ENCODE data around the gene CCR7.

Gene CCR7

DNA sequence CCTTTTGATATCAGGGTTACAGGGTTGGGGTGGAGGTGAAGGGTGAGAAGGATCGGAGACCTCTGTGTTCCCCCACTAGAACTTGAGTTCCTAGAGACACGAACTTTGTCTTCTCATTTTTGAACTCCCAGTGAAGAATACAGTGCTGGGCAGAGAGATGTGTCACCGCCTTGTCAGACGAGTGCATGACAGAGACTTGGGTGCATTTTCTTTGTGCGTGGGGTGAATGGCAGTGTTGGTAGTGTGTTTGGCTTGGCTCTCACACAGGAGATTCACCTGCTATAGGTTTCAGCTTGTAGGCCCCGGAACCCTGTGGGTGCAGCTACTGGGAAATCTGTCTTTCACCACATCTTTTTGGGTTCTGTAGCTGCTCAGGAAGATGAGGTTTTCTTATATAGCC is 40.0 kb upstream of the CCR7 start:
- no peak overlapping the region for H3K4me3 ChIP-seq (ENCODE audit: low read length in 2 of 2)
- H3K27me3 ChIP-seq (ENCODE audit: control insufficient read depth in 1 of 2, insufficient read depth in 2 of 2, low read length in 2 of 2), result no peaks in the 10 kb centered on the region
- no peaks in the 10 kb centered on the region for H3K36me3 ChIP-seq (ENCODE audit: control insufficient read depth in 2 of 2, insufficient read depth in 2 of 2, low read length in 2 of 2)
- no peak overlapping the region for H3K9ac ChIP-seq (ENCODE audit: low read length in 2 of 2)
- H3K27ac ChIP-seq (ENCODE audit: low read length), result no peak overlapping the region
- no peaks in the 10 kb centered on the region for H3K9me3 ChIP-seq (ENCODE audit: control insufficient read depth in 2 of 2, low read length in 2 of 2)
- peaks cover 10% of the 10 kb centered on the region for H3K4me1 ChIP-seq (ENCODE audit: control insufficient read depth, insufficient read depth, low read length)

DNA sequence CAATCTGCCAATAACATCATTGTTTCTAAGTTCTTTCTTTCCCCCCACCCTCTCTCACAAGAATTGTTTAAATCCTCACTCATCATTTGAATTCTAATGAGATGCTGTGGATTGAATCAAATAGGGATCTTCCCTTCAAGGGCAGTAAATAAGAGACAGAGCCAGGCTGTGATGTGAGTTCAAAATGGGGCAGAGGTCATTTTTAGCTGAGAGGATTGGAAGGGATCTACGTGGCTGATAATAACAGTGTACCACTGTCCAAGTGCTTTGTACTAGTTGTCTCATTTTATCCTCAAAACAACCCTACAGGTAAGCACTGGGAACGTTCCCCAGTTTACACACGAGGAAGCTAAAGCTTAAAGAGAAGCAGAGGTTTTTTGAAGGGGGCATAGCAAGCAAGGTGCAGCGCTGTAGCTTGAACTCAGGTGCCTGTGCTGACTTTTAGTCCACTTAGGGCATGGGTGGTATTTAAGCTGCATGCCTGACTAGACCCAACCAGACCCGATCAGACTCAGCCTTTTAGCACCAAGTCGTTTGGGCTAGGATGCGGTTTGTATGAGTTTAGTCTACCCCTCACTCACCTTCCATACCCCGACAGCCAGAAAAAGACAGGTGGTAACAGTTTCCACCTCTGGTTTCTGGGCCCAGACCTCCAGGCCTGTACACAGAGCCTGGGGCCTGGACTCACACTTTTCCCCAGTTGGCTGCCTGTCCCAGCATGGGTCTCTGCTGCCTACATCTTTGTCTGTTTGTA is 39.2 kb upstream of the CCR7 start:
- peaks cover 10% of the 10 kb centered on the region for H3K4me1 ChIP-seq (ENCODE audit: control insufficient read depth, insufficient read depth, low read length)
- no peak overlapping the region for H3K4me3 ChIP-seq (ENCODE audit: low read length in 2 of 2)
- no peaks in the 10 kb centered on the region for H3K9me3 ChIP-seq (ENCODE audit: control insufficient read depth in 2 of 2, low read length in 2 of 2)
- no peak overlapping the region for H3K27ac ChIP-seq (ENCODE audit: low read length)
- no peak overlapping the region for H3K9ac ChIP-seq (ENCODE audit: low read length in 2 of 2)
- H3K36me3 ChIP-seq (ENCODE audit: control insufficient read depth in 2 of 2, insufficient read depth in 2 of 2, low read length in 2 of 2), result no peaks in the 10 kb centered on the region
- no peaks in the 10 kb centered on the region for H3K27me3 ChIP-seq (ENCODE audit: control insufficient read depth in 1 of 2, insufficient read depth in 2 of 2, low read length in 2 of 2)

DNA sequence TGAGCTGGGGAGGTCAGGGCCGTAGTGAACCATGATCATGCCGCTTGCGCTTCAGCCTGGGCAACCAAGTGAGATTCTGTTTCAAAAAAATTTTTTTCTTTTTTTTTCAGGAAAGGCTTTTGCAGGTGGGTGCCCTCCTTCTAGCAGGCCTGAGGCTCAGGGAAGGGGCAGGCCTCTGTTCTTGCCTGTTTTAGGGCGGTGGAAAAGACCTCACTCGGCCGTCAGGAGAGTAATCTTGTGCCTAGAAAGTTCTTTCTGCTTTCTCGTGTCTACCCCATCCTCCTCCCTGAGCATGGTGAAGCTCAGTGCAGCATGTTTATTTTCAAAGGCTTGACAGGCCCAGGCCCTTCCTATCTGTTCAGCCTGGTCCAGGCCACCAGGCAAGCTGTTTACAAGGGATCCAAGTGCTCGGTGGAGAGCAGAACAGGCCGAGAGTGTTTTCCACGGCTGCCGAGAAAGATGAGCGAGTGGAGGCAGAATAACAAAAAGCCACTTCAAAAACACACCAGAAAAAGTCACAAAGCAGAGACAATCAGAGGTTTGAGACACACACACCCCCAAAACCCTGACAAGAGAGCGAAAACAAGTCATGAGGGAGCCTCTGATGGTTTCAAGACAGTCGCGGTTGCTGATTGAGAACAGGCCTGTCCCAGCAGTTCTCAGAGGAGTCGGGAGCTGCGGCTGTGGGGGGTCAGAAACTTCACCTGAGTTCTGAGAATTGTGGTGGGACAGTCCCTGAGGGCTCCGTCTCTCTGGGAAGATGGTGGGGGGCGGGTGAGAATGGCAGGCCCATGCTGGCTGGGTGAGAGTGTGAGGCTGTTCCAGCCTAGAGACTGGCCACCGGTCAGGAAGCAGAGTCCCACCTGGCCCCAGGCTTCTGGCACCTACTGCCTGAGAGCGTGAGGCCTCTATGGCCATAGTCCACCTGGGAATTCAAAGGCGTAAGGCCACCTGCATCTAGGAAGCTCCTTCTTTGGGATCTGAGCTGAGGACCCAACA is 37.5 kb upstream of the CCR7 start:
- peak overlapping the region in 1 of 2 donors; percentile 22 for H3K4me3 ChIP-seq (ENCODE audit: low read length in 2 of 2)
- no peaks in the 10 kb centered on the region for H3K9me3 ChIP-seq (ENCODE audit: control insufficient read depth in 2 of 2, low read length in 2 of 2)
- H3K36me3 ChIP-seq (ENCODE audit: control insufficient read depth in 2 of 2, insufficient read depth in 2 of 2, low read length in 2 of 2), result no peaks in the 10 kb centered on the region
- H3K4me1 ChIP-seq (ENCODE audit: control insufficient read depth, insufficient read depth, low read length), result peaks cover 10% of the 10 kb centered on the region
- H3K27me3 ChIP-seq (ENCODE audit: control insufficient read depth in 1 of 2, insufficient read depth in 2 of 2, low read length in 2 of 2), result no peaks in the 10 kb centered on the region
- H3K9ac ChIP-seq (ENCODE audit: low read length in 2 of 2), result peak overlapping the region in 1 of 2 donors; percentile 51
- peak overlapping the region; percentile 66 for H3K27ac ChIP-seq (ENCODE audit: low read length)

DNA sequence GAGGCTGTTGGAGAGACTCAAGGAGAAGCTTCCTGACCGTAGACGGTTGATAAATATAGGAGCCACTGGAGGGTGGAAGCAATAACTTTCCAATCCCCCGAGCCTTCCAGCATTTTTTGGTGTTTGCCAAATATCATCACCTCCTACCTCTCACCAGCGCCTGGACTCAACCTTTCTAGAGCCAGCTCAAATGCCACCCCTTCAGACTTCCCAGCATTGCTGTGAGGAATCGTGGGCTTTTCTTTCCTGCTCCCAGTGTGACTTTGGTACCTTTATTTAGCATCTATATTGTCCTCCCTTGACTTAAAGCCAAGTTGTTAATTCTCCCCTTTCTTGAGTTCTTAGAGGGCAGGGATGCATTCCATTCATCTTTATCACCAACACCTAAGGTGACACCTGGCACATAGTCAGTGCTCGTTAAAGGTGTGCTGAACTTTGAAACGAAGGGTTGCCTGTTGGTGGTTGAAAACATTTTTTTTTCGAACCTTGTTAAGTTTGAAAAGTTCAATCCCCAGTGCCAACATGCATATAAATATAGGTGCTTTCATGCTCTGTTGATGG is 35.3 kb upstream of the CCR7 start:
- Histone ChIP-seq H3K9me3 (ENCODE audit: control insufficient read depth in 2 of 2, low read length in 2 of 2) (no peaks in the 10 kb centered on the region), H3K36me3 (ENCODE audit: control insufficient read depth in 2 of 2, insufficient read depth in 2 of 2, low read length in 2 of 2) (no peaks in the 10 kb centered on the region), H3K4me3 (ENCODE audit: low read length in 2 of 2) (no peak overlapping the region), H3K4me1 (ENCODE audit: control insufficient read depth, insufficient read depth, low read length) (peaks cover 10% of the 10 kb centered on the region), H3K27me3 (ENCODE audit: control insufficient read depth in 1 of 2, insufficient read depth in 2 of 2, low read length in 2 of 2) (no peaks in the 10 kb centered on the region), H3K27ac (ENCODE audit: low read length) (no peak overlapping the region), H3K9ac (ENCODE audit: low read length in 2 of 2) (no peak overlapping the region)

DNA sequence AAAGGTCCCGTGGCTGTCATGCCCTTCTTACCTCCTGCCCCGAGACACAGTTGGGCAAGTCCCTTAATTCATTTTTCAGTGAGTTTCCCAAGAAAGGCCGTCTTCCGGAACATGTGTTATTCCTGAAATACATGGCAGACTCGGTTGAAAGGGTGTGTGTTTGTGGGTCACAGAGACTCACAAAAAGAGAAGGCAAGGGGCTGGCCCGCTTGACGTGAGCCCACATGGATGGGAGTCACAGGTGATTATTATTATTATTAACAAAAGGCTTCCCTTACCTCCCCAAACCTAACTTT is 34.1 kb upstream of the CCR7 start:
- no peaks in the 10 kb centered on the region for H3K27me3 ChIP-seq (ENCODE audit: control insufficient read depth in 1 of 2, insufficient read depth in 2 of 2, low read length in 2 of 2)
- H3K4me1 ChIP-seq (ENCODE audit: control insufficient read depth, insufficient read depth, low read length), result peaks cover 10% of the 10 kb centered on the region
- H3K4me3 ChIP-seq (ENCODE audit: low read length in 2 of 2), result no peak overlapping the region
- no peak overlapping the region for H3K27ac ChIP-seq (ENCODE audit: low read length)
- no peaks in the 10 kb centered on the region for H3K36me3 ChIP-seq (ENCODE audit: control insufficient read depth in 2 of 2, insufficient read depth in 2 of 2, low read length in 2 of 2)
- H3K9me3 ChIP-seq (ENCODE audit: control insufficient read depth in 2 of 2, low read length in 2 of 2), result no peaks in the 10 kb centered on the region
- no peak overlapping the region for H3K9ac ChIP-seq (ENCODE audit: low read length in 2 of 2)

DNA sequence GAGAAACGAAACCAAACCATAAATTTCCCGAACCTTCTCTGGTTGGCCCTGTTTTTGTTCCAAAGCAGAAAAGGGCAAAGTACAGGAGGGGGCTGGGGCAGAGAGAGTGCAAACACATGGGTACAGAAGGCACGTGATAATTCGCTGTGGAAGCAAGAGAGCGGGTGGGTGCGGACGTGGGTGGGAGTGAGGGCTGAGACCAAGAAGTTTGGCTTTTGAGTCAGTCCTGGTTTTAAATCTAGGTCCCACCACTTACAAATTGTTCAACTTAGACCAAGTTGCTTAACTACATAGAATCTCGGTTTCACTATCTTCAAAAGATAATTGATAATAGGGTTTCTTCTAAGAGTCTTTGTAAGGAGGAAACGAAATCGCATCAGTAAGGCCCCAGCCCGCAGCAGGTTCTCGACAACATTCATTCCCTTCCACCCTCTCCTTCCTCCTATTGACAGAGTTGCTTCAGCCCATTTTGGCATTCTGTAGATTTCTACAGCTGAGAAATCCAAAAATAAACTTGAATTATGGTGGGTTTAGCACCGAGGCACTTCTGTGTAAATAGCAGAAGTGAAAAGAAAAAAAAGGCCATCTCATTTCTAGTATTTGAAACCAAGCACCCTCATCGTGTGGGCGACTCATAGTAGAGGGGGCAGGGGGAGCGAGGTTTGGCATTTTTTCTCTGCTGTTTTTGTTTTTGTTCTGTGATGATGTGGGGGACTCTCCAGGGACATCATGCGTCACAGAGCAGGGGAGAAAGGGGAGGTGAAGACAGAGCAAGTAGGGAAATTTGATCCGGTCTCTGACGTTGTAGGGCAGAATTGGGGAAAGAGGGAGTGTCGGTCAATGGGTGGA is 33.6 kb upstream of the CCR7 start:
- Histone ChIP-seq H3K9me3 (ENCODE audit: control insufficient read depth in 2 of 2, low read length in 2 of 2) (no peaks in the 10 kb centered on the region), H3K9ac (ENCODE audit: low read length in 2 of 2) (no peak overlapping the region), H3K4me3 (ENCODE audit: low read length in 2 of 2) (no peak overlapping the region), H3K27ac (ENCODE audit: low read length) (peak overlapping the region; percentile 11), H3K36me3 (ENCODE audit: control insufficient read depth in 2 of 2, insufficient read depth in 2 of 2, low read length in 2 of 2) (no peaks in the 10 kb centered on the region), H3K4me1 (ENCODE audit: control insufficient read depth, insufficient read depth, low read length) (peaks cover 10% of the 10 kb centered on the region), H3K27me3 (ENCODE audit: control insufficient read depth in 1 of 2, insufficient read depth in 2 of 2, low read length in 2 of 2) (no peaks in the 10 kb centered on the region)

DNA sequence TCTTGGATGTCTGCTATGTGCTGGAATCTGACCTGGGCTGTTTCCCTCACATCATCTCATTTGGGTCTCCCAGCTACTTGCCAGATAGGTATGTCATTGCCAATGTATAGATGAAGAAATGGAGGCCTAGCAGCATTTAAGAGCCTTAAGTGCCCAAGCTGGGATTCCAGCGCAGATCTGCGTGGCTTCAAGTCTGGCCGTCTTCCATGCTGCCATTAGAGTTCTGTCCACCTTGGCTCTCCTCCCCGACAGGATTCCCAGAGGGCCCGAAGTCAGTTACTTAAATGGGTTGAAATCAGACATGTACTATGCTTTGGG is 33.0 kb upstream of the CCR7 start:
- H3K27me3 ChIP-seq (ENCODE audit: control insufficient read depth in 1 of 2, insufficient read depth in 2 of 2, low read length in 2 of 2), result no peaks in the 10 kb centered on the region
- H3K9me3 ChIP-seq (ENCODE audit: control insufficient read depth in 2 of 2, low read length in 2 of 2), result no peaks in the 10 kb centered on the region
- H3K9ac ChIP-seq (ENCODE audit: low read length in 2 of 2), result no peak overlapping the region
- no peaks in the 10 kb centered on the region for H3K36me3 ChIP-seq (ENCODE audit: control insufficient read depth in 2 of 2, insufficient read depth in 2 of 2, low read length in 2 of 2)
- peak overlapping the region; percentile 11 for H3K27ac ChIP-seq (ENCODE audit: low read length)
- no peak overlapping the region for H3K4me3 ChIP-seq (ENCODE audit: low read length in 2 of 2)
- peaks cover 10% of the 10 kb centered on the region for H3K4me1 ChIP-seq (ENCODE audit: control insufficient read depth, insufficient read depth, low read length)

DNA sequence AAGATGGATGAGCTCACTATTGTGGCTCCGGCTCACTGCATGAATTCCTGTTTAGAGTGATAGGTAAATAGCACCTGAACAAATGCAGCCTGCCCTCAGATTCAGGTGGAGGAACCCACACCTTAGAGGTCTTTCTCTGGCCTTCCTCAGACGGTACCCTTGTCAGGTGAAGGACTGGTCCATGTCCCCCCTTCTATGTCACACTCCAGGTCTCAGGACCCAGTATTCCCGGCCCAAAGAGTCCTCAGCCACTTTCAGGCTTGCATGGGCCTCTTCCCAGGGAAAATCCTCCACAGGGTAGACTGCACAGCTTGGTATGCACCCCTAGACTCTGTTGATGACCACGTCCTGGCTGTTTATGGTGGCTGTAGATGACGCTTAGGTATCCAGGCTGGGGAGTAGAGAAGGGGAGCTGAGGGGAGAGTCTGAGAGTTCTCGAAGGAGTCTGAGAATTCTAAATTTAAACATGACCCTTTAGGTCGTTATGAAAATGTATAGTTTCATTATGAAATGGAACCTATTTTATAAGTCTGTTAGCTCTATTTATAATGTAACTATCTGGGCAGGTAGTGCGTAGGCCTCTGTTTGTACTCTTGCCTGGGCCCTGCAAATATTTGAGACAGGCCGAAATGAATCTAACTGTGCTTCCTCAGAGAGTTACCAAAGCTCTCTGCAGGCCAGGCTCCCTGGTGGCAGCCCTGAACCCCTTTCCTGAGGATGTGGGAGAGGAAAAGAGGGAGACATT is 32.5 kb upstream of the CCR7 start:
- H3K4me1 ChIP-seq (ENCODE audit: control insufficient read depth, insufficient read depth, low read length), result peaks cover 5% of the 10 kb centered on the region
- no peaks in the 10 kb centered on the region for H3K27me3 ChIP-seq (ENCODE audit: control insufficient read depth in 1 of 2, insufficient read depth in 2 of 2, low read length in 2 of 2)
- no peaks in the 10 kb centered on the region for H3K9me3 ChIP-seq (ENCODE audit: control insufficient read depth in 2 of 2, low read length in 2 of 2)
- H3K4me3 ChIP-seq (ENCODE audit: low read length in 2 of 2), result no peak overlapping the region
- H3K36me3 ChIP-seq (ENCODE audit: control insufficient read depth in 2 of 2, insufficient read depth in 2 of 2, low read length in 2 of 2), result no peaks in the 10 kb centered on the region
- peak overlapping the region; percentile 11 for H3K27ac ChIP-seq (ENCODE audit: low read length)
- H3K9ac ChIP-seq (ENCODE audit: low read length in 2 of 2), result no peak overlapping the region

DNA sequence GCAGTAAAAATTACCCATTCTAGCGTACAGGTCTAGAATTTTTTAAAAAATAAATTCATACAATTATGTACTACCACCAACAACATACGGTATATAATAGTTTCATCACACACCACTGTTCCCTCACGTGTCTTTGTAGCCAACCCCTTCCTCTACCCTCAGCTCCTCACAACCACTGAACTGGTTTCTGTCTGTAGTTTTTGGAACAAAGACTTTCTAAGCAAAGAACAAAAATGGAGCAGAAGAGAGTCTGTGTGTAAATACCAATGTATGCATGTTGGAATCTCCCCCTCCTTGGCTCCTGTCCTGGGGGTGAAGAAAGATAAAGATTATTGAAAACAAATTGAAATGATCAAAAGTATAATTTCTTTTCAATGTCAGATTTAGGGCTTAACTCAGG is 31.9 kb upstream of the CCR7 start:
- H3K4me1 ChIP-seq (ENCODE audit: control insufficient read depth, insufficient read depth, low read length), result no peaks in the 10 kb centered on the region
- H3K4me3 ChIP-seq (ENCODE audit: low read length in 2 of 2), result no peak overlapping the region
- no peaks in the 10 kb centered on the region for H3K9me3 ChIP-seq (ENCODE audit: control insufficient read depth in 2 of 2, low read length in 2 of 2)
- no peaks in the 10 kb centered on the region for H3K36me3 ChIP-seq (ENCODE audit: control insufficient read depth in 2 of 2, insufficient read depth in 2 of 2, low read length in 2 of 2)
- H3K27ac ChIP-seq (ENCODE audit: low read length), result no peak overlapping the region
- H3K27me3 ChIP-seq (ENCODE audit: control insufficient read depth in 1 of 2, insufficient read depth in 2 of 2, low read length in 2 of 2), result no peaks in the 10 kb centered on the region
- no peak overlapping the region for H3K9ac ChIP-seq (ENCODE audit: low read length in 2 of 2)
